HepG2 (cell line): ENCODE measurements around the gene MMD2. TPM values are rescaled to one million over a fixed set of nuclear protein-coding genes. Genes with fewer than 3 reads are reported as not detected.

Source experiments
- ATRX ChIP-seq: sonication (generic); formaldehyde crosslinking; IDR thresholded peaks from 2 replicates; pipeline ENCODE4 v1.4.0; 2020; ENCODE audit warnings: missing genetic modification reagents, borderline replicate concordance
- CC2D1A ChIP-seq: sonication (generic); formaldehyde crosslinking; IDR thresholded peaks from 2 replicates; pipeline ENCODE4 v1.8.1; 2023; ENCODE audit warnings: mild to moderate bottlenecking, missing genetic modification reagents
- FOXJ3 ChIP-seq: sonication (generic); formaldehyde crosslinking; IDR thresholded peaks from 2 replicates; pipeline ENCODE4 v1.4.0; 2020; ENCODE audit warnings: missing genetic modification reagents, mild to moderate bottlenecking, borderline replicate concordance
- FOXM1 ChIP-seq: sonication (generic); formaldehyde crosslinking; IDR thresholded peaks from 2 replicates; pipeline ENCODE4 v1.5.0; 2020; ENCODE audit warnings: missing genetic modification reagents
- IRF2 ChIP-seq: IDR thresholded peaks from 2 replicates; pipeline ENCODE4 v1.6.1; 2018; ENCODE audit warnings: missing genetic modification reagents, missing compliant biosample characterization
- JUNB ChIP-seq: sonication (generic); formaldehyde crosslinking; IDR thresholded peaks from 2 replicates; pipeline ENCODE4 v1.8.0; 2022; ENCODE audit warnings: missing genetic modification reagents, mild to moderate bottlenecking, borderline replicate concordance
- KLF9 ChIP-seq: IDR thresholded peaks from 2 replicates; pipeline ENCODE4 v1.6.1; 2016; ENCODE audit warnings: low read depth
- NR2C2 ChIP-seq: sonication (generic); formaldehyde crosslinking; IDR thresholded peaks from 2 replicates; pipeline ENCODE4 v1.4.0; 2020; ENCODE audit warnings: missing genetic modification reagents, mild to moderate bottlenecking, moderate library complexity, borderline replicate concordance
- PAF1 ChIP-seq: IDR thresholded peaks from 2 replicates; pipeline ENCODE4 v1.6.1; 2016; ENCODE audit warnings: missing genetic modification reagents, missing compliant biosample characterization
- SP2 ChIP-seq: sonication (generic); formaldehyde crosslinking; IDR thresholded peaks from 2 replicates; pipeline ENCODE4 v1.5.1; 2020; ENCODE audit warnings: mild to moderate bottlenecking, missing genetic modification reagents
- SRSF1 ChIP-seq: fragments of 200-400 bp; formaldehyde crosslinking; optimal IDR thresholded peaks from 2 replicates; pipeline ENCODE3; 2017; ENCODE audit warnings: mild to moderate bottlenecking, low read depth, low read length, moderate library complexity
- ZNF441 ChIP-seq: sonication (generic); formaldehyde crosslinking; IDR thresholded peaks from 2 replicates; pipeline ENCODE4 v1.7.0; 2021; ENCODE audit warnings: missing genetic modification reagents, borderline replicate concordance
- ZNF460 ChIP-seq: sonication (generic); formaldehyde crosslinking; IDR thresholded peaks from 2 replicates; pipeline ENCODE4 v1.5.1; 2020; ENCODE audit warnings: missing genetic modification reagents, mild to moderate bottlenecking, borderline replicate concordance
- ZNF781 ChIP-seq: sonication (generic); formaldehyde crosslinking; IDR thresholded peaks from 2 replicates; pipeline ENCODE4 v1.5.1; 2020; ENCODE audit warnings: borderline replicate concordance, mild to moderate bottlenecking, missing genetic modification reagents; ENCODE audit errors: not compliant biosample characterization
- polyA plus RNA-seq, 8 experiments: library from polyadenylated mRNA; depleted of rRNA in 3 of 8; stranded (reverse) in 7 of 8; unstranded in 1 of 8; fragments of >200 nt; fragmentation: Illumina TruSeq in 4 of 8; extraction: Trizol in 4 of 8; gene quantifications; 2 replicates each; pipeline versions ENCODE4 v1.2.1 to v1.2.3, GENCODE V29; 2011 to 2016; ENCODE audit warnings: low read depth in 4 of 8, missing spikeins in 1 of 8, mixed read lengths in 1 of 8; ENCODE audit not compliant: insufficient read depth in 1 of 8
- total RNA-seq, 5 experiments: library from RNA; depleted of rRNA; stranded (reverse); fragments of >200 nt; fragmentation: Illumina TruSeq; extraction: Trizol; gene quantifications; 2 replicates each; pipeline ENCODE4 v1.2.3, GENCODE V29; 2016; ENCODE audit warnings: low read depth in 1 of 5
- TF ChIP-seq, protein P1 (sequence below): sonication (generic); formaldehyde crosslinking; IDR thresholded peaks from 2 replicates; pipeline ENCODE4 v1.9.0; 2021; ENCODE audit warnings: missing genetic modification reagents, borderline replicate concordance
- TF ChIP-seq, protein P2 (sequence below): sonication (generic); formaldehyde crosslinking; IDR thresholded peaks from 2 replicates; pipeline ENCODE4 v1.8.0; 2022; ENCODE audit warnings: low read depth, missing genetic modification reagents
- TF ChIP-seq, protein P3 (sequence below): sonication (generic); formaldehyde crosslinking; IDR thresholded peaks from 2 replicates; pipeline ENCODE4 v1.4.0; 2020; ENCODE audit warnings: mild to moderate bottlenecking, missing genetic modification reagents
- TF ChIP-seq, protein P4 (sequence below): fragments of 450-650 bp; IDR thresholded peaks from 2 replicates; pipeline ENCODE4 v1.6.1; 2016

The MMD2 gene
- total and polyA plus RNA-seq, 2 of the 13 experiments (the other 11 are each of a cell fraction or from before 2014, with no cell fraction given), result not detected

DNA sequence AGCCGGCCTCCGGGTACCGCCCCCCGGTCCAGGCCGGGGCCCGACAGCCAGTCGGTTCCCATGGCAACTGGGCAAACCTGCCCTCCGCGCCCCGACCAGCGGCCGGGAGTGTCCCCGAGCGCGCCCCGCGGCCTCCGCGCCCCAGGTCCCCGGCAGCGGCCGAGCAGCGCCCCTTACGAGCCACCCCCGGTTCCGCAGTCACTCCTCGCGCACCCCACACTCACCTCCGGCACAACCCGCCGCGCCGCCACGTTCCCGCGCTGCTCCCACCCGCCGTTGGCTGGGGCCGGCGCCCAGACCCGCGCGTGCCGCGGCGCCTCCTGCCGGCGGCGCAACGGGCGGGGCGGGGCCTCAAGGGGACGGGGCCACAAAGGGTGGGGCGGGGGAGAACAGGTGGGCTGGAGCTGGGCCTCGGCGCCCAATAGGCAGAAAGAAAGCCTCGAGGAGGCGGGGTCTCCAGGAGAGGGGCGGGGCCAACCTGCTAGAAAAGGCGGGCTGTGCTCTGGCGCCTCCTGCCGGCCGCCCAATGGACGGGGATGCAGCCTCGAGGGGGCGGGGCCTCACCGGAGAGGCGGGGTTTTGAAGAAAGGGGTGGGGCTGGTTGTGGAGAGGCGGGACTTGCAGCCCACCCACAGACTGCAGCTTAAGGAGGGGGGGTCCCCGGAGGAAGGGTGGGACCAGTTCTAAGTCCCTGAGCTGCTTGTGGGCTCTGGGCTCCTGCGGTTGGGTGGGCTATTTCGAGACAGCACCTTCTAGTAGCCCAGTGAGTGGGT, 75.4 kb downstream of the MMD2 start, which contains the start of gene RADIL (continued):
- peak; percentile 27; the same call in 1 of the 2 replicates for TF ChIP-seq SP2 (CRISPR knock-in tag)
- no peak for TF ChIP-seq FOXM1
- no peak for TF ChIP-seq SRSF1
- TF ChIP-seq FOXJ3, result no peak
- TF ChIP-seq ZNF441 (CRISPR knock-in tag), result no peak
- no peak for TF ChIP-seq KLF9 (CRISPR knock-in tag)
- no peak for TF ChIP-seq ZNF460 (CRISPR knock-in tag)
- no peak for TF ChIP-seq ATRX (CRISPR knock-in tag)
- no peak for TF ChIP-seq CC2D1A
- TF ChIP-seq ZNF781 (CRISPR knock-in tag), result no peak
- TF ChIP-seq NR2C2, result peak; percentile 25; the same call in 1 of the 2 replicates
- TF ChIP-seq PAF1 (CRISPR knock-in tag), result no peak
- no peak for TF ChIP-seq JUNB
- TF ChIP-seq, protein P1, sequence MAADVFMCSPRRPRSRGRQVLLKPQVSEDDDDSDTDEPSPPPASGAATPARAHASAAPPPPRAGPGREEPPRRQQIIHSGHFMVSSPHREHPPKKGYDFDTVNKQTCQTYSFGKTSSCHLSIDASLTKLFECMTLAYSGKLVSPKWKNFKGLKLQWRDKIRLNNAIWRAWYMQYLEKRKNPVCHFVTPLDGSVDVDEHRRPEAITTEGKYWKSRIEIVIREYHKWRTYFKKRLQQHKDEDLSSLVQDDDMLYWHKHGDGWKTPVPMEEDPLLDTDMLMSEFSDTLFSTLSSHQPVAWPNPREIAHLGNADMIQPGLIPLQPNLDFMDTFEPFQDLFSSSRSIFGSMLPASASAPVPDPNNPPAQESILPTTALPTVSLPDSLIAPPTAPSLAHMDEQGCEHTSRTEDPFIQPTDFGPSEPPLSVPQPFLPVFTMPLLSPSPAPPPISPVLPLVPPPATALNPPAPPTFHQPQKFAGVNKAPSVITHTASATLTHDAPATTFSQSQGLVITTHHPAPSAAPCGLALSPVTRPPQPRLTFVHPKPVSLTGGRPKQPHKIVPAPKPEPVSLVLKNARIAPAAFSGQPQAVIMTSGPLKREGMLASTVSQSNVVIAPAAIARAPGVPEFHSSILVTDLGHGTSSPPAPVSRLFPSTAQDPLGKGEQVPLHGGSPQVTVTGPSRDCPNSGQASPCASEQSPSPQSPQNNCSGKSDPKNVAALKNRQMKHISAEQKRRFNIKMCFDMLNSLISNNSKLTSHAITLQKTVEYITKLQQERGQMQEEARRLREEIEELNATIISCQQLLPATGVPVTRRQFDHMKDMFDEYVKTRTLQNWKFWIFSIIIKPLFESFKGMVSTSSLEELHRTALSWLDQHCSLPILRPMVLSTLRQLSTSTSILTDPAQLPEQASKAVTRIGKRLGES (CRISPR knock-in tag), result no peak
- TF ChIP-seq IRF2, result 0 out of 2 replicates have a peak, but pooled peaks have one; percentile 29
- TF ChIP-seq, protein P2, sequence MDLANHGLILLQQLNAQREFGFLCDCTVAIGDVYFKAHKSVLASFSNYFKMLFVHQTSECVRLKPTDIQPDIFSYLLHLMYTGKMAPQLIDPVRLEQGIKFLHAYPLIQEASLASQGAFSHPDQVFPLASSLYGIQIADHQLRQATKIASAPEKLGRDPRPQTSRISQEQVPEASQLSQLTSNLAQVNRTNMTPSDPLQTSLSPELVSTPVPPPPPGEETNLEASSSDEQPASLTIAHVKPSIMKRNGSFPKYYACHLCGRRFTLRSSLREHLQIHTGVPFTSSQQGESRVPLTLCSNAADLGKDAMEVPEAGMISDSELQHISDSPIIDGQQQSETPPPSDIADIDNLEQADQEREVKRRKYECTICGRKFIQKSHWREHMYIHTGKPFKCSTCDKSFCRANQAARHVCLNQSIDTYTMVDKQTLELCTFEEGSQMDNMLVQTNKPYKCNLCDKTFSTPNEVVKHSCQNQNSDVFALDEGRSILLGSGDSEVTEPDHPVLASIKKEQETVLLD (CRISPR knock-in tag), result no peak
- TF ChIP-seq, protein P3, sequence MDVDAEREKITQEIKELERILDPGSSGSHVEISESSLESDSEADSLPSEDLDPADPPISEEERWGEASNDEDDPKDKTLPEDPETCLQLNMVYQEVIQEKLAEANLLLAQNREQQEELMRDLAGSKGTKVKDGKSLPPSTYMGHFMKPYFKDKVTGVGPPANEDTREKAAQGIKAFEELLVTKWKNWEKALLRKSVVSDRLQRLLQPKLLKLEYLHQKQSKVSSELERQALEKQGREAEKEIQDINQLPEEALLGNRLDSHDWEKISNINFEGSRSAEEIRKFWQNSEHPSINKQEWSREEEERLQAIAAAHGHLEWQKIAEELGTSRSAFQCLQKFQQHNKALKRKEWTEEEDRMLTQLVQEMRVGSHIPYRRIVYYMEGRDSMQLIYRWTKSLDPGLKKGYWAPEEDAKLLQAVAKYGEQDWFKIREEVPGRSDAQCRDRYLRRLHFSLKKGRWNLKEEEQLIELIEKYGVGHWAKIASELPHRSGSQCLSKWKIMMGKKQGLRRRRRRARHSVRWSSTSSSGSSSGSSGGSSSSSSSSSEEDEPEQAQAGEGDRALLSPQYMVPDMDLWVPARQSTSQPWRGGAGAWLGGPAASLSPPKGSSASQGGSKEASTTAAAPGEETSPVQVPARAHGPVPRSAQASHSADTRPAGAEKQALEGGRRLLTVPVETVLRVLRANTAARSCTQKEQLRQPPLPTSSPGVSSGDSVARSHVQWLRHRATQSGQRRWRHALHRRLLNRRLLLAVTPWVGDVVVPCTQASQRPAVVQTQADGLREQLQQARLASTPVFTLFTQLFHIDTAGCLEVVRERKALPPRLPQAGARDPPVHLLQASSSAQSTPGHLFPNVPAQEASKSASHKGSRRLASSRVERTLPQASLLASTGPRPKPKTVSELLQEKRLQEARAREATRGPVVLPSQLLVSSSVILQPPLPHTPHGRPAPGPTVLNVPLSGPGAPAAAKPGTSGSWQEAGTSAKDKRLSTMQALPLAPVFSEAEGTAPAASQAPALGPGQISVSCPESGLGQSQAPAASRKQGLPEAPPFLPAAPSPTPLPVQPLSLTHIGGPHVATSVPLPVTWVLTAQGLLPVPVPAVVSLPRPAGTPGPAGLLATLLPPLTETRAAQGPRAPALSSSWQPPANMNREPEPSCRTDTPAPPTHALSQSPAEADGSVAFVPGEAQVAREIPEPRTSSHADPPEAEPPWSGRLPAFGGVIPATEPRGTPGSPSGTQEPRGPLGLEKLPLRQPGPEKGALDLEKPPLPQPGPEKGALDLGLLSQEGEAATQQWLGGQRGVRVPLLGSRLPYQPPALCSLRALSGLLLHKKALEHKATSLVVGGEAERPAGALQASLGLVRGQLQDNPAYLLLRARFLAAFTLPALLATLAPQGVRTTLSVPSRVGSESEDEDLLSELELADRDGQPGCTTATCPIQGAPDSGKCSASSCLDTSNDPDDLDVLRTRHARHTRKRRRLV (CRISPR knock-in tag), result no peak
- TF ChIP-seq, protein P4, sequence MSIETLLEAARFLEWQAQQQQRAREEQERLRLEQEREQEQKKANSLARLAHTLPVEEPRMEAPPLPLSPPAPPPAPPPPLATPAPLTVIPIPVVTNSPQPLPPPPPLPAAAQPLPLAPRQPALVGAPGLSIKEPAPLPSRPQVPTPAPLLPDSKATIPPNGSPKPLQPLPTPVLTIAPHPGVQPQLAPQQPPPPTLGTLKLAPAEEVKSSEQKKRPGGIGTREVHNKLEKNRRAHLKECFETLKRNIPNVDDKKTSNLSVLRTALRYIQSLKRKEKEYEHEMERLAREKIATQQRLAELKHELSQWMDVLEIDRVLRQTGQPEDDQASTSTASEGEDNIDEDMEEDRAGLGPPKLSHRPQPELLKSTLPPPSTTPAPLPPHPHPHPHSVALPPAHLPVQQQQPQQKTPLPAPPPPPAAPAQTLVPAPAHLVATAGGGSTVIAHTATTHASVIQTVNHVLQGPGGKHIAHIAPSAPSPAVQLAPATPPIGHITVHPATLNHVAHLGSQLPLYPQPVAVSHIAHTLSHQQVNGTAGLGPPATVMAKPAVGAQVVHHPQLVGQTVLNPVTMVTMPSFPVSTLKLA, result no peak
